ENCODE data around the gene LGALSL.

DNA sequence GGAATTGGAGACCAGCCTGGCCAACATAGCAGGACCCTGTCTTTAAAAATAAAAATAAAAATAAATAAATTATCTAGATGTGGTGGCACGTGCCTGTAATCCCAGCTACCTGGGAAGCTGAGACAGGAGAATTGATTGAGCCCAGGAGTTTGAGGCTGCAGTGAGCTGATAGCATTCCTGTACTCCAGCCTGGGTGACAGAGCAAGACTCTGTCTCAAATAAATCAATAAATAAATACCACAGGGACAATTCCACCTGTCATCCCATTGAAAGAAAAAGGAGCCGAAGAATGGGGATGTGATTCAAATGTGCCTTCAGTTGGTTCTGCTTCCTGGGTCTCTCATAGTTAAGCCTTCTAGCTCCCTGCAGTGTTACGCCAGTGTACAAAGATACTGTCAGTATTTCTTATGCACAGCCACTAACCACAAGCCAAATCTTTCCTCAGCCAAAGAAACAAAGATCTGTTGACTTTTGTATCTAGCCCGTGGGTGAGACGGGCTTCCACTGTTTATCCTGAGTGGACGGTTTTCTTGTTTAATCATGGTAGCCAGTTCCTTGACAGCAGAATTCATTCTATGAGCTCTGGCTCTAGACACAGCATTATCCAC, 12.6 kb downstream of the LGALSL start:
- TF ChIP-seq GATA2 (IDR thresholded peaks at IDR 0.05; ENCODE audit: low read depth, low read length), result no peak
- no peak for TF ChIP-seq GATA3 (IDR thresholded peaks at IDR 0.05; ENCODE audit: low read depth, low read length)

Data from SH-SY5Y (cell line).